H9 (cell line): ENCODE results near the gene OMA1. TPM values are rescaled to one million over a fixed set of nuclear protein-coding genes. Genes with fewer than 3 reads are reported as not detected.

Experiments used
- DNase-seq: peaks from one replicate; pipeline ENCODE4 v3.0.0-alpha.2; 2017
- H2AFZ ChIP-seq: one replicate; pipeline ENCODE4 v1.6.1; 2013; ENCODE audit warnings: mild to moderate bottlenecking, low read length, control low read depth, moderate library complexity
- H2AK5ac ChIP-seq: 2 replicates; pipeline ENCODE4 v1.6.1; 2013; ENCODE audit warnings: low read length, control low read depth, mixed read lengths; ENCODE audit not compliant: insufficient read length
- H2BK120ac ChIP-seq: one replicate; pipeline ENCODE4 v1.6.1; 2013; ENCODE audit warnings: low read depth, mild to moderate bottlenecking, low read length, control low read depth, inconsistent platforms; ENCODE audit not compliant: poor library complexity, severe bottlenecking
- H2BK12ac ChIP-seq: 2 replicates; pipeline ENCODE4 v1.6.1; 2013; ENCODE audit warnings: low read length, control low read depth, mixed read lengths, low read depth; ENCODE audit not compliant: insufficient read length
- H2BK15ac ChIP-seq: 2 replicates; pipeline ENCODE4 v1.6.1; 2013; ENCODE audit warnings: low read depth, low read length, control low read depth
- H2BK20ac ChIP-seq: one replicate; pipeline ENCODE4 v1.6.1; 2013; ENCODE audit warnings: low read depth, mild to moderate bottlenecking, low read length, control low read depth, inconsistent platforms; ENCODE audit not compliant: poor library complexity, severe bottlenecking
- H2BK5ac ChIP-seq: 2 replicates; pipeline ENCODE4 v1.6.1; 2013; ENCODE audit warnings: low read length, control low read depth, mixed read lengths; ENCODE audit not compliant: insufficient read length
- H3K14ac ChIP-seq: 2 replicates; pipeline ENCODE4 v1.6.1; 2013; ENCODE audit warnings: low read length, control low read depth; ENCODE audit not compliant: insufficient read depth
- H3K18ac ChIP-seq: 2 replicates; pipeline ENCODE4 v1.6.1; 2013; ENCODE audit warnings: low read depth, mild to moderate bottlenecking, mixed read lengths, low read length, control low read depth; ENCODE audit not compliant: insufficient read length
- H3K23ac ChIP-seq: 2 replicates; pipeline ENCODE4 v1.6.1; 2013; ENCODE audit warnings: low read length, control low read depth, mixed read lengths, low read depth; ENCODE audit not compliant: insufficient read length
- H3K23me2 ChIP-seq: 2 replicates; pipeline ENCODE4 v1.6.1; 2013; ENCODE audit warnings: low read depth, mild to moderate bottlenecking, mixed read lengths, low read length, control low read depth; ENCODE audit not compliant: insufficient read length, poor library complexity, severe bottlenecking
- H3K27ac ChIP-seq: 2 replicates; pipeline ENCODE4 v1.5.1; 2013; ENCODE audit warnings: low read length, control low read depth, mixed read lengths, low read depth; ENCODE audit not compliant: insufficient read length
- H3K27me3 ChIP-seq: 2 replicates; pipeline ENCODE4 v1.6.1; 2013; ENCODE audit warnings: low read length, control low read depth, inconsistent platforms; ENCODE audit not compliant: insufficient read depth
- H3K4ac ChIP-seq: 2 replicates; pipeline ENCODE4 v1.6.1; 2013; ENCODE audit warnings: low read depth, mild to moderate bottlenecking, control low read depth, inconsistent platforms, low read length, moderate library complexity
- H3K4me1 ChIP-seq: 2 replicates; pipeline ENCODE4 v1.6.1; 2013; ENCODE audit warnings: low read length, control low read depth, inconsistent platforms; ENCODE audit not compliant: insufficient read depth
- H3K4me2 ChIP-seq: 2 replicates; pipeline ENCODE4 v1.6.1; 2013; ENCODE audit warnings: low read length, control low read depth, mixed read lengths; ENCODE audit not compliant: insufficient read length, insufficient read depth
- H3K56ac ChIP-seq: 2 replicates; pipeline ENCODE4 v1.6.1; 2013; ENCODE audit warnings: low read depth, mild to moderate bottlenecking, mixed read lengths, low read length, control low read depth; ENCODE audit not compliant: insufficient read length
- H3K79me1 ChIP-seq: 2 replicates; pipeline ENCODE4 v1.6.1; 2013; ENCODE audit warnings: low read depth, mild to moderate bottlenecking, moderate library complexity, low read length, control low read depth, inconsistent platforms; ENCODE audit not compliant: insufficient read depth, poor library complexity, severe bottlenecking
- H3K79me2 ChIP-seq: 2 replicates; pipeline ENCODE4 v1.6.1; 2013; ENCODE audit warnings: low read length, control low read depth, inconsistent platforms; ENCODE audit not compliant: insufficient read depth
- H3K9ac ChIP-seq: 2 replicates; pipeline ENCODE4 v1.6.1; 2013; ENCODE audit warnings: low read length, control low read depth, mixed read lengths; ENCODE audit not compliant: insufficient read length; ENCODE audit errors: extremely low read depth
- H3K9me3 ChIP-seq: one replicate; pipeline ENCODE4 v1.6.1; 2013; ENCODE audit warnings: low read depth, low read length, inconsistent platforms; ENCODE audit not compliant: control insufficient read depth
- H3T11ph ChIP-seq: one replicate; pipeline ENCODE4 v1.6.1; 2013; ENCODE audit warnings: mild to moderate bottlenecking, low read length, control low read depth, inconsistent platforms
- H4K20me1 ChIP-seq: one replicate; pipeline ENCODE4 v1.6.1; 2013; ENCODE audit not compliant: control insufficient read depth, insufficient read length, insufficient read depth
- H4K5ac ChIP-seq: 2 replicates; pipeline ENCODE4 v1.6.1; 2013; ENCODE audit warnings: low read depth, mild to moderate bottlenecking, mixed read lengths, low read length, control low read depth; ENCODE audit not compliant: insufficient read length
- H4K8ac ChIP-seq: replicated peaks from 2 replicates; pipeline ENCODE4 v1.6.1; 2013; ENCODE audit warnings: low read length, control low read depth, mixed read lengths, low read depth; ENCODE audit not compliant: insufficient read length
- H4K91ac ChIP-seq: 2 replicates; pipeline ENCODE4 v1.6.1; 2013; ENCODE audit warnings: low read depth, mild to moderate bottlenecking, moderate library complexity, mixed read lengths, low read length, control low read depth; ENCODE audit not compliant: insufficient read length
- H3K27ac Mint-ChIP-seq, 3 experiments: 2 replicates in 2 of 3; 3 replicates in 1 of 3; pipeline ENCODE4 v1.8.0; 2020 to 2021; ENCODE audit warnings: mixed read lengths in 3 of 3, mild to moderate bottlenecking in 1 of 3, moderate library complexity in 1 of 3
- H3K27me3 Mint-ChIP-seq: 2 replicates; pipeline ENCODE4 v1.8.0; 2021; ENCODE audit warnings: low read depth, mild to moderate bottlenecking, moderate library complexity, mixed read lengths
- H3K36me3 Mint-ChIP-seq, 3 experiments: 2 replicates in 2 of 3; 3 replicates in 1 of 3; pipeline ENCODE4 v1.8.0; 2020 to 2021; ENCODE audit warnings: low read depth in 3 of 3, mixed read lengths in 3 of 3; ENCODE audit not compliant: insufficient read depth in 1 of 3
- H3K4me1 Mint-ChIP-seq, 2 experiments: 2 replicates each; pipeline ENCODE4 v1.8.0; 2020; ENCODE audit warnings: mixed read lengths in 2 of 2
- H3K4me3 Mint-ChIP-seq, 2 experiments: 2 replicates in 1 of 2; 3 replicates in 1 of 2; pipeline ENCODE4 v1.8.0; 2020 to 2021; ENCODE audit warnings: mild to moderate bottlenecking in 2 of 2, mixed read lengths in 2 of 2, moderate library complexity in 1 of 2
- H3K9me3 Mint-ChIP-seq, 2 experiments: 2 replicates in 1 of 2; 3 replicates in 1 of 2; pipeline ENCODE4 v1.8.0; 2020; ENCODE audit warnings: mild to moderate bottlenecking in 2 of 2, mixed read lengths in 2 of 2, moderate library complexity in 1 of 2
- total RNA-seq: library from RNA; stranded (reverse); gene quantifications from 2 replicates; pipeline ENCODE4 v1.2.1, GENCODE V29; 2021
- TF ChIP-seq, protein P1 (sequence below): fragments of 200-600 bp; sonication (generic); conservative IDR thresholded peaks from 3 replicates; pipeline ENCODE4 v1.8.0; 2021; ENCODE audit warnings: antibody characterized with exemption, mild to moderate bottlenecking

OMA1 gene
- total RNA-seq, 1 experiment from 2014 or later, result 12.9 TPM

DNA sequence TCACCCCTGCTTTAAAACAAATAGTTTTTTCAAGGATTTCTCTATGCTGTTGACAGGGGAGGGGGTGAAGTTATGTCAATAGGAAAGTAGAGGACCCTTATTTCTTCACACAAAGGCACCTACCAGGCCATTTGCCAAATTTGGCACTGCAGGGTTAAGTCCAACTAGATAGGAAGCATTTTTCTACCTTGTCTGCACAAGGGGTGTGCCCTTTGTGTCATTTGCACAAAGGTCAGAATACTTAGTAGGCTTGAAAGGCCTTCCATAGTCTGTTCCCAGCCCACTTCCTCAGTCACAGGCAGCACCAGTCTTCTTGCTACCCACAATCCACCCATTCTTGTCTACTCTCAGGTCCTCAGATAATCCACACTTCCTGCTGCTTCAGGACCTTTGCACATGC, 23.6 kb upstream of the OMA1 start:
- H3K4me2 ChIP-seq, result no peak overlapping the region
- no peak overlapping the region for H2BK20ac ChIP-seq
- H3K4me3 Mint-ChIP-seq, result no peak overlapping the region
- H3T11ph ChIP-seq, result no peak overlapping the region
- H3K27ac ChIP-seq, result no peak overlapping the region
- no peak overlapping the region for H4K91ac ChIP-seq
- H2AFZ ChIP-seq, result no peak overlapping the region
- no peaks in the 10 kb centered on the region for H3K23me2 ChIP-seq
- H3K79me2 ChIP-seq, result no peaks in the 10 kb centered on the region
- no peak overlapping the region for H3K56ac ChIP-seq
- H2BK120ac ChIP-seq, result no peak overlapping the region
- no peaks in the 10 kb centered on the region for H3K9me3 ChIP-seq
- no peaks in the 10 kb centered on the region for H4K20me1 ChIP-seq
- H3K4ac ChIP-seq, result no peak overlapping the region
- peaks cover 7% of the 10 kb centered on the region for H3K27me3 Mint-ChIP-seq
- no peak overlapping the region for H2AK5ac ChIP-seq
- no peak overlapping the region for H3K9ac ChIP-seq
- TF ChIP-seq, protein P1, sequence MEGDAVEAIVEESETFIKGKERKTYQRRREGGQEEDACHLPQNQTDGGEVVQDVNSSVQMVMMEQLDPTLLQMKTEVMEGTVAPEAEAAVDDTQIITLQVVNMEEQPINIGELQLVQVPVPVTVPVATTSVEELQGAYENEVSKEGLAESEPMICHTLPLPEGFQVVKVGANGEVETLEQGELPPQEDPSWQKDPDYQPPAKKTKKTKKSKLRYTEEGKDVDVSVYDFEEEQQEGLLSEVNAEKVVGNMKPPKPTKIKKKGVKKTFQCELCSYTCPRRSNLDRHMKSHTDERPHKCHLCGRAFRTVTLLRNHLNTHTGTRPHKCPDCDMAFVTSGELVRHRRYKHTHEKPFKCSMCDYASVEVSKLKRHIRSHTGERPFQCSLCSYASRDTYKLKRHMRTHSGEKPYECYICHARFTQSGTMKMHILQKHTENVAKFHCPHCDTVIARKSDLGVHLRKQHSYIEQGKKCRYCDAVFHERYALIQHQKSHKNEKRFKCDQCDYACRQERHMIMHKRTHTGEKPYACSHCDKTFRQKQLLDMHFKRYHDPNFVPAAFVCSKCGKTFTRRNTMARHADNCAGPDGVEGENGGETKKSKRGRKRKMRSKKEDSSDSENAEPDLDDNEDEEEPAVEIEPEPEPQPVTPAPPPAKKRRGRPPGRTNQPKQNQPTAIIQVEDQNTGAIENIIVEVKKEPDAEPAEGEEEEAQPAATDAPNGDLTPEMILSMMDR, result no peak
- H3K23ac ChIP-seq, result no peak overlapping the region
- H2BK15ac ChIP-seq, result no peak overlapping the region
- H3K18ac ChIP-seq, result no peak overlapping the region
- no peaks in the 10 kb centered on the region for H3K36me3 Mint-ChIP-seq
- no peak overlapping the region for H4K5ac ChIP-seq
- H2BK5ac ChIP-seq, result no peak overlapping the region
- peaks cover 5% of the 10 kb centered on the region; the same call in 1 of the 2 replicates for H3K4me1 ChIP-seq
- H3K79me1 ChIP-seq, result no peaks in the 10 kb centered on the region
- H3K27ac Mint-ChIP-seq, result no peak overlapping the region
- H2BK12ac ChIP-seq, result no peak overlapping the region
- no peaks in the 10 kb centered on the region; a peak in 1 of 5 replicates for H3K9me3 Mint-ChIP-seq
- DNase-seq, result no peak
- H3K4me1 Mint-ChIP-seq, result peaks cover 47 to 52% of the 10 kb centered on the region in 2 experiments
- H3K14ac ChIP-seq, result no peak overlapping the region
- H3K27me3 ChIP-seq, result no peaks in the 10 kb centered on the region
- H4K8ac ChIP-seq, result no peak overlapping the region
